Keratinocyte (primary cell): Measurements from ENCODE around the gene RYR2. TPM values are rescaled to one million over a fixed set of nuclear protein-coding genes. Genes with fewer than 3 reads are reported as not detected.
A peak's percentile ranks its signal among the peaks of the same experiment; 100 is the strongest.
"Not testable (repeated sequence)": the region's sequence is repeated elsewhere in the genome, so short reads cannot be mapped to it uniquely, and the experiment has no call there.

ENCODE experiments used
- DNase-seq: peaks from one replicate; pipeline ENCODE4 v3.0.0-alpha.2; 2011; ENCODE audit warnings: low read depth, missing footprints, low spot score
- FAIRE-seq: peaks from 2 replicates; lab custom pipeline; 2011; peaks lifted over from hg19 to GRCh38; lab: Jason Lieb, UNC
- H2AFZ ChIP-seq: 2 replicates; pipeline ENCODE4 v1.6.0; 2012; ENCODE audit warnings: low read length, control low read depth, inconsistent platforms; ENCODE audit not compliant: control insufficient read depth
- H3K27ac ChIP-seq: 2 replicates; pipeline ENCODE4 v1.5.1; 2011; ENCODE audit warnings: low read length; ENCODE audit not compliant: control insufficient read depth, insufficient read depth
- H3K27me3 ChIP-seq: 3 replicates; pipeline ENCODE4 v1.6.0; 2011; ENCODE audit warnings: low read length; ENCODE audit not compliant: control insufficient read depth, insufficient read depth; ENCODE audit errors: extremely low read depth
- H3K36me3 ChIP-seq, 2 experiments: 2 replicates in 1 of 2; 3 replicates in 1 of 2; pipeline ENCODE4 v1.5.1; 2011; ENCODE audit warnings: low read length in 2 of 2, mild to moderate bottlenecking in 1 of 2; ENCODE audit not compliant: control insufficient read depth in 2 of 2, insufficient read depth in 2 of 2; ENCODE audit errors: extremely low read depth in 1 of 2
- H3K4me1 ChIP-seq: 3 replicates; pipeline ENCODE4 v1.5.1; 2011; ENCODE audit warnings: low read length; ENCODE audit not compliant: control insufficient read depth, insufficient read depth; ENCODE audit errors: extremely low read depth
- H3K4me2 ChIP-seq: 3 replicates; pipeline ENCODE4 v1.6.0; 2011; ENCODE audit warnings: low read depth, low read length; ENCODE audit not compliant: control insufficient read depth, insufficient read depth; ENCODE audit errors: extremely low read depth
- H3K4me3 ChIP-seq, 3 experiments: fragments of 200-600 bp in 1 of 3; sonication (generic) in 1 of 3; 2 replicates in 2 of 3; 3 replicates in 1 of 3; pipeline ENCODE4 v1.5.1; 2011 to 2016; ENCODE audit warnings: low read length in 3 of 3, mild to moderate bottlenecking in 3 of 3, control low read depth in 2 of 3, inconsistent platforms in 1 of 3, low read depth in 1 of 3, mixed read lengths in 1 of 3, mixed run types in 1 of 3, moderate library complexity in 1 of 3; ENCODE audit not compliant: control insufficient read depth in 2 of 3, insufficient read depth in 2 of 3; ENCODE audit errors: extremely low read depth in 1 of 3
- H3K79me2 ChIP-seq: 2 replicates; pipeline ENCODE4 v1.6.0; 2012; ENCODE audit warnings: low read length; ENCODE audit not compliant: control insufficient read depth, insufficient read depth
- H3K9ac ChIP-seq: 3 replicates; pipeline ENCODE4 v1.6.0; 2011; ENCODE audit warnings: low read length; ENCODE audit not compliant: control insufficient read depth, insufficient read depth; ENCODE audit errors: extremely low read depth
- H3K9me1 ChIP-seq: 3 replicates; pipeline ENCODE4 v1.6.0; 2011; ENCODE audit warnings: low read length; ENCODE audit not compliant: control insufficient read depth, insufficient read depth; ENCODE audit errors: extremely low read depth
- H3K9me3 ChIP-seq: 2 replicates; pipeline ENCODE4 v1.5.1; 2012; ENCODE audit warnings: low read depth, low read length; ENCODE audit not compliant: control insufficient read depth
- H4K20me1 ChIP-seq: 3 replicates; pipeline ENCODE4 v1.6.0; 2011; ENCODE audit warnings: low read length; ENCODE audit not compliant: control insufficient read depth, insufficient read depth; ENCODE audit errors: extremely low read depth
- EZH2 ChIP-seq: IDR thresholded peaks from one replicate; pipeline ENCODE4 v1.6.1; 2012; ENCODE audit warnings: inconsistent platforms, mild to moderate bottlenecking, low read length, moderate library complexity
- dilution Hi-C: fragments of 300-500 bp; cut with MboI; formaldehyde crosslinking; loops from one replicate; pipeline ENCODE4 v1.7.0; 2020; ENCODE audit warnings: low sequenced_read_pairs; ENCODE audit not compliant: extremely low pct_ligation_motif_present
- polyA plus RNA-seq, 5 experiments: library from polyadenylated mRNA; depleted of rRNA in 3 of 5; stranded (reverse) in 3 of 5; stranded (forward) in 1 of 5; unstranded in 1 of 5; fragments of >200 nt; gene quantifications; 1 replicate in 1 of 5; 2 replicates in 3 of 5; 3 replicates in 1 of 5; pipeline versions ENCODE4 v1.2.1 to v1.2.3, GENCODE V29; 2011 to 2012; ENCODE audit warnings: missing spikeins in 2 of 5, low read depth in 1 of 5, low replicate concordance in 1 of 5
- TF ChIP-seq, protein P1 (sequence below), 3 experiments: IDR thresholded peaks in 1 of 3; conservative IDR thresholded peaks in 1 of 3; optimal IDR thresholded peaks in 1 of 3; 2 replicates in 2 of 3; 3 replicates in 1 of 3; pipeline versions ENCODE3 to v1.5.1; 2011; ENCODE audit warnings: low read length in 3 of 3, mild to moderate bottlenecking in 3 of 3, moderate library complexity in 2 of 3, control low read depth in 1 of 3, inconsistent platforms in 1 of 3; ENCODE audit not compliant: insufficient read depth in 2 of 3; ENCODE audit errors: extremely low read depth in 1 of 3

Gene RYR2
- polyA plus RNA-seq, 1 donor (not counting 4 experiments of a cell fraction or from before 2014, with no cell fraction given) = 0.05 TPM

DNA sequence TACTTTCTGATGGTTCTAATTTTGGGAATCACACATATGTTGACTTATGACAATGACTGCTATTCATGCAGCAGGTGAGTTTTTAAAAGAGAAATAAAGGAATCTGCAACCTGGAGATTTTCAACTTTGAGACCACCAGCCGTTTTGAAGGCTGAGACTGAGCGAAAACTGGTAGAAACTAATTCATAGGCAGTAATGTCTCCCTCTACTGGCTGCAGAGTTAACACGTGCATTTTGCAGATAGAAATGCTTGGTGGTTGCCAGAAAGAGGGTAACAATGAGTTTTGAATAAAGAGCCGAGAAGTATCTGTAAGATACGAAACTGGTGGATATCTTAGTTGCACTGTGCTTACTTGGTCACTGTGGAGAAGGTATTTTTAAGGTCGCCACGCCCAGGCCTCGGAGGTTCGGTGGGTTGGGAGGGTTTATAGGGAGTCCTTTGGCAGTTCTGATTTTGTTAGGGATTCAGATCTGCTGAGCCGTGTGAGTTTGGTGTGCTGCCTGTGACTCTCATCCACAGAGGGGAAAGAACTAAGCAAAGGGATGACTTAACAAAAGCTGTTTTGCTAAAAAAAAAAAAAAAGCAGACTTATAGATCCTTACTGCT, 83.0 kb downstream of the RYR2 start:
- no peak overlapping the region for H3K27ac ChIP-seq
- no peaks in the 10 kb centered on the region for H3K27me3 ChIP-seq
- no peak overlapping the region for H3K4me3 ChIP-seq
- H3K79me2 ChIP-seq = no peaks in the 10 kb centered on the region
- DNase-seq = no peak
- TF ChIP-seq, protein P1, sequence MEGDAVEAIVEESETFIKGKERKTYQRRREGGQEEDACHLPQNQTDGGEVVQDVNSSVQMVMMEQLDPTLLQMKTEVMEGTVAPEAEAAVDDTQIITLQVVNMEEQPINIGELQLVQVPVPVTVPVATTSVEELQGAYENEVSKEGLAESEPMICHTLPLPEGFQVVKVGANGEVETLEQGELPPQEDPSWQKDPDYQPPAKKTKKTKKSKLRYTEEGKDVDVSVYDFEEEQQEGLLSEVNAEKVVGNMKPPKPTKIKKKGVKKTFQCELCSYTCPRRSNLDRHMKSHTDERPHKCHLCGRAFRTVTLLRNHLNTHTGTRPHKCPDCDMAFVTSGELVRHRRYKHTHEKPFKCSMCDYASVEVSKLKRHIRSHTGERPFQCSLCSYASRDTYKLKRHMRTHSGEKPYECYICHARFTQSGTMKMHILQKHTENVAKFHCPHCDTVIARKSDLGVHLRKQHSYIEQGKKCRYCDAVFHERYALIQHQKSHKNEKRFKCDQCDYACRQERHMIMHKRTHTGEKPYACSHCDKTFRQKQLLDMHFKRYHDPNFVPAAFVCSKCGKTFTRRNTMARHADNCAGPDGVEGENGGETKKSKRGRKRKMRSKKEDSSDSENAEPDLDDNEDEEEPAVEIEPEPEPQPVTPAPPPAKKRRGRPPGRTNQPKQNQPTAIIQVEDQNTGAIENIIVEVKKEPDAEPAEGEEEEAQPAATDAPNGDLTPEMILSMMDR (optimal IDR thresholded peaks at IDR 0.05 in 1 of 3, IDR thresholded peaks at IDR 0.05 in 1 of 3, conservative IDR thresholded peaks at IDR 0.05 in 1 of 3; ENCODE audit: extremely low read depth in 1 of 3, insufficient read depth in 2 of 3, low read length in 3 of 3) = peak in 2 of 3 experiments; percentile 8 to 23
- no peak for TF ChIP-seq EZH2
- no peak overlapping the region for H2AFZ ChIP-seq
- H3K9ac ChIP-seq = no peak overlapping the region
- H3K4me2 ChIP-seq = no peak overlapping the region
- FAIRE-seq = no peak
- H4K20me1 ChIP-seq = no peaks in the 10 kb centered on the region
- dilution Hi-C loops = no loop called here
- no peaks in the 10 kb centered on the region for H3K9me1 ChIP-seq
- no peaks in the 10 kb centered on the region for H3K4me1 ChIP-seq
- no peaks in the 10 kb centered on the region for H3K36me3 ChIP-seq
- H3K9me3 ChIP-seq = peaks cover 1% of the 10 kb centered on the region

- Histone ChIP-seq H3K9me1 (no peaks in the 10 kb centered on the region), H3K4me3 (no peak overlapping the region), H3K9ac (no peak overlapping the region), H3K79me2 (no peaks in the 10 kb centered on the region), H4K20me1 (no peaks in the 10 kb centered on the region), H3K4me2 (no peak overlapping the region), H3K4me1 (no peaks in the 10 kb centered on the region), H3K27ac (no peak overlapping the region), H3K9me3 (peaks cover 1% of the 10 kb centered on the region), H3K36me3 (no peaks in the 10 kb centered on the region), H3K27me3 (no peaks in the 10 kb centered on the region), H2AFZ (no peak overlapping the region)
- no peak for TF ChIP-seq EZH2
- TF ChIP-seq, protein P1 (optimal IDR thresholded peaks at IDR 0.05 in 1 of 3, IDR thresholded peaks at IDR 0.05 in 1 of 3, conservative IDR thresholded peaks at IDR 0.05 in 1 of 3; ENCODE audit: extremely low read depth in 1 of 3, insufficient read depth in 2 of 3, low read length in 3 of 3) = no peak
- no peak for FAIRE-seq
- dilution Hi-C loops = no loop called here
- no peak for DNase-seq
Measured at GRCh38 chr1:237126180-237126579, 84.2 kb downstream of the RYR2 start.

DNA sequence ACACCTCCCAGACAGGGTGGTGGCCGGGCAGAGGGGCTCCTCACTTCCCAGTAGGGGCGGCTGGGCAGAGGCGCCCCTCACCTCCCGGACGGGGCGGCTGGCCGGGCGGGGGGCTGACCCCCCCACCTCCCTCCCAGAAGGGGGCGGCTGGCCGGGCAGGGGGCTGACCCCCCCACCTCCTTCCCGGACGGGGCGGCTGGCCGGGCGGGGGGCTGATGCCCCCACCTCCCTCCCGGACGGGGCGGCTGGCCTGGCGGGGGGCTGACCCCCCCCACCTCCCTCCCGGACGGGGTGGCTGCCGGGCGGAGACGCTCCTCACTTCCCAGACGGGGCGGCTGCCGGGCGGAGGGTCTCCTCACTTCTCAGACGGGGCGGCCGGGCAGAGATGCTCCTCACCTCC, 85.3 kb downstream of the RYR2 start:
- FAIRE-seq, H4K20me1 ChIP-seq, H2AFZ ChIP-seq, H3K9ac ChIP-seq, H3K9me1 ChIP-seq, H3K9me3 ChIP-seq, H3K4me2 ChIP-seq, H3K27ac ChIP-seq, H3K4me3 ChIP-seq, H3K4me1 ChIP-seq, H3K27me3 ChIP-seq, DNase-seq, H3K36me3 ChIP-seq, H3K79me2 ChIP-seq, dilution Hi-C loops: not testable (repeated sequence)
